Central memory CD8-positive, alpha-beta T cell (primary cell): ENCODE results near the gene CWC15.
A peak's percentile ranks its signal among the peaks of the same experiment; 100 is the strongest.
"Not testable (repeated sequence)": the region's sequence is repeated elsewhere in the genome, so short reads cannot be mapped to it uniquely, and the experiment has no call there.

Experiments used
- ATAC-seq: fragments of 150-1000 bp; cut with Tn5 transposase; replicated peaks from 2 replicates; pipeline ENCODE4 v1.10.0; 2022; ENCODE audit warnings: mild to moderate bottlenecking, moderate FRiP score, moderate number of reproducible peaks; ENCODE audit not compliant: poor library complexity, severe bottlenecking; ENCODE audit errors: extremely low read depth
- DNase-seq, 2 donors: peaks; one replicate each; pipeline ENCODE4 v3.0.0; 2021; ENCODE audit warnings: low spot score in 2 of 2
- H3K27ac Mint-ChIP-seq: one replicate; pipeline ENCODE4 v1.8.0; 2022; ENCODE audit warnings: low read depth, mild to moderate bottlenecking, moderate library complexity, mixed read lengths
- H3K27me3 Mint-ChIP-seq: one replicate; pipeline ENCODE4 v1.8.0; 2022; ENCODE audit warnings: mixed read lengths
- H3K36me3 Mint-ChIP-seq: one replicate; pipeline ENCODE4 v1.8.0; 2022; ENCODE audit warnings: mild to moderate bottlenecking, moderate library complexity, mixed read lengths; ENCODE audit not compliant: insufficient read depth
- H3K4me1 Mint-ChIP-seq: one replicate; pipeline ENCODE4 v1.8.0; 2022; ENCODE audit warnings: mixed read lengths
- H3K4me3 Mint-ChIP-seq: one replicate; pipeline ENCODE4 v1.8.0; 2022; ENCODE audit warnings: mild to moderate bottlenecking, moderate library complexity, mixed read lengths
- H3K9me3 Mint-ChIP-seq: one replicate; pipeline ENCODE4 v1.8.0; 2022; ENCODE audit warnings: mixed read lengths

Gene CWC15

DNA sequence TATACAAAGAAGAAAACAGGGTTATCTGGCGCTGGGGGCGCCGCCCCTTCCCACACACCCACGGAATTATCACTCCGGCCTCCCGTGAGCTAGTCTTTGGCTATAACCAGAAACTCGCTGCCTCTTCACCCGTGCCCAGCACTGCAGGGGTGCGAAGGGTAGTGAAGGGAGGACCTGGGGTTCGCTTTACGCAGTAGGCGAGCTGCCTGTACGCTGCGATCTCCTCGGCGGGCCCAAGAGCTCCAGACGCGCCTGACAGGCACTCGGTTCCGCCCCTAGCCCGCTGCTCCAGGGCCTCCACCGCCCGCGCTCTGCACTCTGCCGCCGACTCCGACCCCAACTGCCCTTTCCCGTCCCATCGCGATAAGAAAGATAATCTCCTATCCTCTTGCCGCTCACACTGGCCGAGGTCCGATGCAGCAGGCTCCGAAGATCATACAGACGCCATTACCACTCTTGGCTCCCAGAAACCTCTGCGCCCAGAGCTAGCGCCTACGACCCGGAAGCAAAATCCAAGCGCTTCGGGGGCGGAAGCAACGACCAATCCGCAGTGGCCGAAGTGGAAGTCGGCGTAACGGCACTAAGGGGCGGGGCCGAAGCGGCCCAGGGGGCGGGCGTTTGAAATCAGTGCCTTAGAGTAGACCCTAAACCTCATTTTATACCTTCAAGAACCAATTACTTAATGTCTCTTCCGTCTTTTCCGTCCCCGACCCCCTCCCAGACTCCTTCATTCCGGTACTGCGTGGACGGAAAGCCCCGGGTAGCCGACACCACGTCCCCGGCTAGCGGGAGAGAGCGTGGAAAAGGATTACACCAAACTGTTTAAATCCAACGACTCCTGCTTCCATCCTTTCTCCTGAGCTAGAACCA lies at the start of gene CWC15, which contains the start of gene KDM4D:
TSS of gene CWC15 (minus strand) at position 458 of the 870 bp plus-strand sequence. CDS start 1,371 bp downstream, outside the sequence.
TSS of gene KDM4D (plus strand) at position 611 of the 870 bp plus-strand sequence. CDS start 23,664 bp downstream, outside the sequence.
- Mint-ChIP-seq H3K27ac (peak within 1 kb of the TSS; percentile 95), H3K27me3 (no peaks in the 10 kb centered on the region), H3K36me3 (peaks cover 42% of the 10 kb centered on the region), H3K4me3 (peak within 1 kb of the TSS; percentile 89), H3K4me1 (peaks cover 19% of the 10 kb centered on the region), H3K9me3 (no peaks in the 10 kb centered on the region)
- ATAC-seq (peak; percentile 99), DNase-seq (peak; percentile 89)

DNA sequence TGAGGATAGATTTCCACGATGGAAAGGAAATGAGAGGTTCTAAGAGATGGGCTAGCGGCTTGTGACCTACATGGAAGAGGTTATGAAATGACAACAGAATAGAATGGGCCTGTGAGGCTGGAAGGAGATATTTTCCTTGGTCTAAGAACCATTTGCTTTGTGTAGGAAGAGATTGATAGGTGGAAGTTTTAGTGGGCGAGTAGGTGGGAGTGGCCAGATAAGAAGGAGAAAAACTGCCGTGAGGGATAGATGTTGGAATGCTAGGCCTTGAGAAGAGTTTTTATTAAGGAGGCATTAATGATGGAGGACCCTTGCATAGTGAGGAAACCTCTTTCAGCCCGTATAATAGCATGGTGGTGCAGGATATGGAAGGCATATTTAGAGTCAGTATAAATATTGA lies 48.1 kb upstream of the CWC15 start:
- H3K27ac Mint-ChIP-seq, H3K9me3 Mint-ChIP-seq, H3K4me3 Mint-ChIP-seq, DNase-seq, ATAC-seq, H3K4me1 Mint-ChIP-seq, H3K36me3 Mint-ChIP-seq, H3K27me3 Mint-ChIP-seq: not testable (repeated sequence)

DNA sequence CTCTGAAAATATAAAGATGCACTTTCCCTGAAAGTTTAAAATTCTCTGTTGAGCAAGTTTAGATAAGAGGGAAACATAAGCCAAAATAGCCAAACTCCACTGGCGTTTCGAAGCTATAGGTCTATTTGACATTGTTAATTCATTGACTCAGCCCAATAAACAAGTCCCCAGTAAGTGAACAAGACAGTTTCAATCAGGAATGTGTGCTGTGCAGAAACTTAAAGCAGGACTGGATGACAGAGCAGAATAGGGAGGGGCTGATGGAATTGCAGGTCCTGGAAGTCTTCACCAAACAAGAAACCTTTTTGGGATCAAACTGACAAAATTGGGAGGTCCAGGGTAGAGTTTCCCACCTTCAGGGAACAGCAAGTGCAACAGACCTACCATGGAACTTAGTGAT lies 42.8 kb upstream of the CWC15 start:
- H3K4me1 Mint-ChIP-seq: no peaks in the 10 kb centered on the region
- H3K36me3 Mint-ChIP-seq: no peaks in the 10 kb centered on the region
- DNase-seq: no peak
- H3K9me3 Mint-ChIP-seq: no peaks in the 10 kb centered on the region
- no peak overlapping the region for H3K4me3 Mint-ChIP-seq
- no peak overlapping the region for H3K27ac Mint-ChIP-seq
- peaks cover 28% of the 10 kb centered on the region for H3K27me3 Mint-ChIP-seq
- no peak for ATAC-seq

DNA sequence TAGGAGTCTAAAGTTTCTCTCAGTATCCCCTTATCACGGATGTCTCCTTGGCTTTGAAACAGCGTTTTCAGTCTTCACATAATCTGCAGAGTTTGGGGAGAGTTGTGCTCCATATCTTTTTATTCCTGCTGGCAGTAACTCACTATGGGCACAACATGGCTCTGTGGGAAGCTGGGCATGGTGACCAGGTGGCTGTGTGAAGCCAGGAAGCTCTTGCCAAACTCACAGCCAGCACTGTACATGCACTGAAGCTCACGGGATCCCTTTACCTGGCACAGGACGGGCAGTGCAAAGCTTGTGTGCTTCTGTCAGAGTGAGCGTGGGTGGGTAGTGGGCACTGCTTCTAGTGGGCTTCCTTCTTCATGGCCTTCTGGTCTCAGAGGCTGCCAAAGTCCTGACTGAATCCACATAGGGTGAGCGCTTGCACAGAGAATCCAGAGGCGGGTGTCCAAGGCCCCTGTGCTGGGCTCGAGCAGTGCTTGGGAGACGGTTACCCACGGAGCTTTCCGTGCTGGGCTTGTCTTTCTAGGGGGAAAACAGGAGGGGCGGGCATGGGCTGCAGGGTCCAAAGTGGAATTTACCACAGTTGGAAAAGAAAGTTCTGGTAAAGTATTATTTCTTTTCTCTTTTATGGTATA lies 40.9 kb upstream of the CWC15 start:
- Mint-ChIP-seq H3K4me3 (no peak overlapping the region), H3K27me3 (peaks cover 43% of the 10 kb centered on the region), H3K4me1 (no peaks in the 10 kb centered on the region), H3K9me3 (no peaks in the 10 kb centered on the region), H3K27ac (no peak overlapping the region), H3K36me3 (no peaks in the 10 kb centered on the region)
- ATAC-seq (no peak), DNase-seq (no peak)

DNA sequence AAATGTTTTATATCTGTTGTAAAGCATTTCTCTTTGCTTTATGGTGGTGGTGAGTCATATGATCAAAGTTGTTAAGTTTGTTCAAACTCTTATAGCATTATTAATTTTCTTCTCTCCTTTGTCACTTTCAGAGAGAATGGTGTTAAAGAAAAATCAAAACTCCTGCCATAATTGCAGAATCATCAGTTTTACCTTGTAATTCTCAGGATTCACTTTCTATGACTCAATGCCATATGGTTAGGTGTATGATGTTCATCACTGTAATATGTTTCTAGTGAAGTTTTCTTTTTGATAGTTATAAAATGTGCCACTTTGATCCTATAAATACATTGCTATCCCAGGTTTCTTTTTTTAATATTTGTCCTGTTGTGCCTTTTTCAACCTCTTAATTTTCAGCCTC lies 38.0 kb upstream of the CWC15 start:
- ATAC-seq (no peak), DNase-seq (no peak)
- no peak overlapping the region for H3K27ac Mint-ChIP-seq
- no peak overlapping the region for H3K4me3 Mint-ChIP-seq
- no peaks in the 10 kb centered on the region for H3K4me1 Mint-ChIP-seq
- peaks cover 66% of the 10 kb centered on the region for H3K27me3 Mint-ChIP-seq
- H3K9me3 Mint-ChIP-seq: no peaks in the 10 kb centered on the region
- H3K36me3 Mint-ChIP-seq: no peaks in the 10 kb centered on the region

DNA sequence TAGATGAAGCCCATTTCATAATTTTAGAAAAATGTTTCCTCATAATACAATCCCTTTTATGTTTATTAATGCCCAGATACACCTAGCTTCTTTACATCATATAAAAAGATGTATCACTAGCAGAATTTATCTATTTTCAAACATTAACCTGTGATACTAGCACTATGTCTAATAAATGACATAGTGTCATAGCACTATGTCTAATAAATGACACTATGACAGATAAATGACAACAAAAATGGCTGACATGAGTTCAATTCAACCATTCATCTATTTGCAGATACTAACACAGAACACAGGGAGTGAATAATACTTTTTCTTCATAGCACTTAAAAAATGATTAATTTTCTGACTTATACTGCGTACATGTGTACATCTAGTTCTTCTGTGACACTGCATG lies 32.3 kb upstream of the CWC15 start:
- ATAC-seq (no peak), DNase-seq (no peak)
- H3K9me3 Mint-ChIP-seq: no peaks in the 10 kb centered on the region
- H3K36me3 Mint-ChIP-seq: no peaks in the 10 kb centered on the region
- no peaks in the 10 kb centered on the region for H3K4me1 Mint-ChIP-seq
- no peak overlapping the region for H3K27ac Mint-ChIP-seq
- no peak overlapping the region for H3K4me3 Mint-ChIP-seq
- peaks cover 48% of the 10 kb centered on the region for H3K27me3 Mint-ChIP-seq

DNA sequence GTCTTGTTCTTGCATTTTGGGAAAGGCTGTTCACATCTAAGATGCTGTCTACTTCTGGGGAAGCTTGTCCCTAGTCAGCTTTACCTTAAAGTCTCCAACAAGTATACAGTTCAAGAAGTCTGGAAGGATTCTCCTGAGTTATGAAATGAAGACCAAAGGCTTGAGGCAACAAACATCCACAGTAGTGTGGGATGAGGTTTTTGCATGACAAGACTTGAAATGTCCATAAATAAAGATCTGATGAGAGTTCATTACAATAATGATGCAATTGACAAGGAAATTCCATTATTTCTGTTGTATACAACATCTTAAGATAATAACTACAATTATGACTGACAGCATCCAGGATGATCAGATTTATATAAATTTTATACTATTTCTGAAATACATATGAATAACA lies 30.4 kb upstream of the CWC15 start:
- Mint-ChIP-seq H3K9me3 (no peaks in the 10 kb centered on the region), H3K27ac (no peak overlapping the region), H3K4me3 (no peak overlapping the region), H3K27me3 (peaks cover 32% of the 10 kb centered on the region), H3K36me3 (no peaks in the 10 kb centered on the region), H3K4me1 (no peaks in the 10 kb centered on the region)
- ATAC-seq (no peak), DNase-seq (no peak)

DNA sequence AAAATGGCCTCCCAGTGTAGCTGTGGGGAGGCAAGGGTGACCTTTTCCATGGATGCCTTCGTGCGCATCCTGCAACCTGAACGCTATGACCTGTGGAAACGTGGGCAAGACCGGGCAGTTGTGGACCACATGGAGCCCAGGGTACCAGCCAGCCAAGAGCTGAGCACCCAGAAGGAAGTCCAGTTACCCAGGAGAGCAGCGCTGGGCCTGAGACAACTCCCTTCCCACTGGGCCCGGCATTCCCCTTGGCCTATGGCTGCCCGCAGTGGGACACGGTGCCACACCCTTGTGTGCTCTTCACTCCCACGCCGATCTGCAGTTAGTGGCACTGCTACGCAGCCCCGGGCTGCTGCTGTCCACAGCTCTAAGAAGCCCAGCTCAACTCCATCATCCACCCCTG lies 24.9 kb upstream of the CWC15 start:
- H3K9me3 Mint-ChIP-seq: no peaks in the 10 kb centered on the region
- H3K27ac Mint-ChIP-seq: no peak overlapping the region
- no peak for DNase-seq
- H3K4me1 Mint-ChIP-seq: no peaks in the 10 kb centered on the region
- H3K27me3 Mint-ChIP-seq: no peaks in the 10 kb centered on the region
- no peak for ATAC-seq
- no peaks in the 10 kb centered on the region for H3K36me3 Mint-ChIP-seq
- H3K4me3 Mint-ChIP-seq: no peak overlapping the region

DNA sequence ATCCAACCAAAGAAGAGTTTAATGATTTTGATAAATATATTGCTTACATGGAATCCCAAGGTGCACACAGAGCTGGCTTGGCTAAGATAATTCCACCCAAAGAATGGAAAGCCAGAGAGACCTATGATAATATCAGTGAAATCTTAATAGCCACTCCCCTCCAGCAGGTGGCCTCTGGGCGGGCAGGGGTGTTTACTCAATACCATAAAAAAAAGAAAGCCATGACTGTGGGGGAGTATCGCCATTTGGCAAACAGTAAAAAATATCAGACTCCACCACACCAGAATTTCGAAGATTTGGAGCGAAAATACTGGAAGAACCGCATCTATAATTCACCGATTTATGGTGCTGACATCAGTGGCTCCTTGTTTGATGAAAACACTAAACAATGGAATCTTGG lies 24.1 kb upstream of the CWC15 start:
- Mint-ChIP-seq H3K9me3 (no peaks in the 10 kb centered on the region), H3K4me3 (no peak overlapping the region), H3K4me1 (no peaks in the 10 kb centered on the region), H3K36me3 (no peaks in the 10 kb centered on the region), H3K27ac (no peak overlapping the region), H3K27me3 (no peaks in the 10 kb centered on the region)
- no peak for ATAC-seq
- no peak for DNase-seq

DNA sequence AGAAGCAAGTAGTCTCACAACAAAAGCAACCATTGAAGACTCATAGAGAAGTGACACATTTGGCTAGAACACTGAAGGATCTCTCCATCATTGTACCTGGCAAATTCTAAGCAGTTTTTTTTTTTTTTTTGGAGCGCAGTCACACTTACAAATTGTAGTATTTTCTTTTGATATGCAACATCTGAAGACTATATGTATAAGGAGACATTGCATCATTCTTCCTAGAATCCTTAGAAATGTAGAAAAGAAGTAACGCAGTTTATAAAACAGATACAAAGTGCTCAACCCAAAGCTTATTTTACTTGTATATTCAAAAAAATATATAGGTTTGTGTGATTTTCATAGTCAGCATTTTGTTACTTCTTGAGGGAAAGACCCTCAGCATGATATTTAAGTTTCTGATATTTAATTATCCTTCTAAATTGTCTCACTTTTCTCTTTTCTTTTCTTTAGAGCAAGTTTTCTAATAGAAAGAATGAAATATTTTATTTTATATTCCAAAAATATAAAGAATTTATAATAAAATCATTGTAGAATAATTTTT lies 20.1 kb upstream of the CWC15 start:
- Mint-ChIP-seq H3K9me3 (no peaks in the 10 kb centered on the region), H3K4me3 (no peak overlapping the region), H3K27ac (no peak overlapping the region), H3K27me3 (peaks cover 29% of the 10 kb centered on the region), H3K4me1 (no peaks in the 10 kb centered on the region), H3K36me3 (no peaks in the 10 kb centered on the region)
- ATAC-seq: no peak
- no peak for DNase-seq

DNA sequence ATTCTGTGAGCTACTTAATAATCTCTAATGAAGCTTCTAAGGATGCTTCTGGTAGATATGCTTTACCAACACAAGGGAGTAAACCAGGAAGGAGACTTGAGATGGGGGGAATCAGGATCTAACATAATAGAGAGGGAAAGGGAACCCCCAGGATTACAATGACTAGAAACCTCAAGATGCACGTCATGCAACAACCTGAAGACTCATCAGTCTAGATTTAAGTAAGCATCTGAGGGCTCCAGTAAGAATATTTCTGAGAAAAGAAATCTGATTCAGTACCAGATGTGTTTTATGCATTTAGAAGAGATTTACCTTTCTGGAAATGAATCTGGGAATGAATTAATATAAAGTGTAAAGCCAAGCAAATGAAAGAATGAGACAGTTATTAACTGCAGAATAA lies 15.4 kb upstream of the CWC15 start:
- Mint-ChIP-seq H3K36me3 (no peaks in the 10 kb centered on the region), H3K4me3 (no peak overlapping the region), H3K27me3 (peaks cover 59% of the 10 kb centered on the region), H3K27ac (no peak overlapping the region), H3K4me1 (no peaks in the 10 kb centered on the region), H3K9me3 (no peaks in the 10 kb centered on the region)
- no peak for ATAC-seq
- DNase-seq: no peak

DNA sequence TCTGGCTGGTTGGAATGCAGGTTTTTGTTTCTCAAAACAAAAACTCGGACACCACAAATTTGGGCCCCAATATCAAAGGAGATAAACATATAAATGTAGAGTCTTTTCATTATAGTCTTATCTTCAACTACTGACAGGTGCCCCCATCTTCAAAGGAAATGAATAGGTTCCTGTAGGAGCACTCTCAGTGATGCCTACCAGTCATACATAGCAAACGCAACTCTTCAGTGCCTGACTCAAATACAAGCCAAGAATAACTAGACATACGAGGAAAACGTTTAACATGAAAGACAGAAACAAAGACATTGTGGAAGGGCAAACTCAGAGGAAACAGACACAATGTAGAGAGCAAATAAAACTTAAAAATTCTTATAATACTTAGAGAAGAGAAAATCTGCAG lies 14.0 kb upstream of the CWC15 start:
- Mint-ChIP-seq H3K27ac (no peak overlapping the region), H3K36me3 (no peaks in the 10 kb centered on the region), H3K4me1 (no peaks in the 10 kb centered on the region), H3K27me3 (peaks cover 67% of the 10 kb centered on the region), H3K9me3 (no peaks in the 10 kb centered on the region), H3K4me3 (no peak overlapping the region)
- no peak for ATAC-seq
- no peak for DNase-seq

DNA sequence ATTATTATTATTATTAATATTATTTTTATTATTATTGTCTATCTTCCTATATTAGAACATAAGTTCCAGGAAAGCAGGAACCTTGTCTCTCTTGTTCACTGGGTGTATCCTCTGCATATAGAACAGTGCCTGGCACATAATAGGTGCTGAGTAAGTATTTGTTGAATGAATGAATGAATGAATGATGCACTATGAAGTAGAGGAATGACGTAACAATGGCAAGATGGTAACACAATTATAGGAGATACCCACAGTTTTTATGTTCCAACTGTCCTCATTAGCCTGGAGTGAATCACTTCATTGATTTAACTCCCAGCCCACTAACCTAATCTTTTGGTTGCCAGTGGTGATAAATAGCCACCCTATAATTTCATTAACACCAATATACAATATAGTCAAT lies 2.2 kb upstream of the CWC15 start:
- H3K27me3 Mint-ChIP-seq: no peaks in the 10 kb centered on the region
- H3K27ac Mint-ChIP-seq: no peak overlapping the region
- peak overlapping the region; percentile 89 for H3K4me3 Mint-ChIP-seq
- H3K9me3 Mint-ChIP-seq: no peaks in the 10 kb centered on the region
- H3K36me3 Mint-ChIP-seq: peaks cover 21% of the 10 kb centered on the region
- DNase-seq (no peak), ATAC-seq (no peak)
- H3K4me1 Mint-ChIP-seq: peaks cover 11% of the 10 kb centered on the region
